Mucosa of stomach (tissue), 1 donor: ENCODE measurements around the gene FGF12.

ENCODE experiments used
- H3K27me3 ChIP-seq: one replicate; pipeline ENCODE4 v1.7.0; 2013; ENCODE audit warnings: mild to moderate bottlenecking, low read length; ENCODE audit not compliant: control insufficient read depth, insufficient read depth
- H3K36me3 ChIP-seq: one replicate; pipeline ENCODE4 v1.7.0; 2013; ENCODE audit warnings: low read length; ENCODE audit not compliant: control insufficient read depth, insufficient read depth
- H3K4me1 ChIP-seq: one replicate; pipeline ENCODE4 v1.7.0; 2013; ENCODE audit warnings: mild to moderate bottlenecking, low read length; ENCODE audit not compliant: control insufficient read depth, insufficient read depth
- H3K4me3 ChIP-seq: one replicate; pipeline ENCODE4 v1.7.0; 2013; ENCODE audit warnings: low read length
- H3K9ac ChIP-seq: one replicate; pipeline ENCODE4 v1.7.0; 2013; ENCODE audit warnings: mild to moderate bottlenecking, low read length, moderate library complexity
- H3K9me3 ChIP-seq: one replicate; pipeline ENCODE4 v1.7.0; 2013; ENCODE audit warnings: mild to moderate bottlenecking, low read length, moderate library complexity; ENCODE audit not compliant: control insufficient read depth
- donor health status: Pancreatic carcinoma.

The FGF12 gene

DNA sequence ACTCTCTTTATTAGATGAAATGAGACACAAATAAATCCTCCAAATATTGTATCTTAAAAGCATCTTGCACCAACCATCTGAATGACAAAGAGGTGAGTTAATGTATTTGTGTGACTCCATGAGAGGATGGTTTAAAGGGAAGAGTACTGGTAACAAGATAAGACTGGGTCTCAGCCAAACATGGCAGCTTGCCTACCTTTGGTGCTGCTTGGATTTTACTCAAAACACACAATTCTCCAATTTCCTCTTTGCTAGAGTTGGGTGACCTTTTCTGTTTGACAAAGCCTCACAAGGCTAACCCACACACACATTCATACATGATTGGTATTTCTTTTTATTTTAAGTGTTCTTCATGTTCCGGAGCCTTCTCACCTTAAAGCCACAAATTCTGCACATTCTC lies 506.4 kb downstream of the FGF12 start:
- H3K4me3 ChIP-seq = no peak overlapping the region
- no peaks in the 10 kb centered on the region for H3K27me3 ChIP-seq
- peaks cover 6% of the 10 kb centered on the region for H3K4me1 ChIP-seq

GRCh38 chr3:192219926-192220325 lies 507.4 kb downstream of the FGF12 start:
- Histone ChIP-seq H3K4me1 (peaks cover 6% of the 10 kb centered on the region), H3K4me3 (no peak overlapping the region), H3K9ac (no peak overlapping the region), H3K27me3 (no peaks in the 10 kb centered on the region), H3K9me3 (no peaks in the 10 kb centered on the region), H3K36me3 (no peaks in the 10 kb centered on the region)

More for the DNA sequence above, 506.4 kb downstream of the FGF12 start:
- no peaks in the 10 kb centered on the region for H3K36me3 ChIP-seq
- H3K9ac ChIP-seq = no peak overlapping the region
- no peaks in the 10 kb centered on the region for H3K9me3 ChIP-seq

GRCh38 chr3:192216067-192216466 lies 511.3 kb downstream of the FGF12 start:
- Histone ChIP-seq H3K36me3 (no peaks in the 10 kb centered on the region), H3K9ac (no peak overlapping the region), H3K27me3 (no peaks in the 10 kb centered on the region), H3K4me3 (no peak overlapping the region), H3K9me3 (no peaks in the 10 kb centered on the region), H3K4me1 (peaks cover 6% of the 10 kb centered on the region)

DNA sequence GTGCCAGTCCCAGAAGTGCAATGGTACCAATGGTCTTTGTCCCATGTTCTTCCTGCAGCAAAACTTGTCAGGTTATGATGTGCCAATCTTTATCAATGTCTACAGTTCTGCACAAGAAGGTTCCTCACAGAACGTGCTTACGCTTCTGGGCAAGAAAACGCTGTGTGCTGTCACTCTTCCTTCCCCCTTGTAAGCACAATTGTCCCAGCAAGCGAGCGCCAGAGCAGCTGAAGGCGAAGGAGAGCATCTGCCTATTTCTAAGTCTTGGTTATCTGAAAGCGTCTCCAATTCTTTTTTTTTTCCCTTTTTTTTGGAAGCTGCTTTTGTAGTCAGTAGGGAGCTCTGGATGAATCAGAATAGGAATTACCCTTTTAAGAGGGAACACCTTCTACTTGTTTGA lies 514.4 kb downstream of the FGF12 start:
- no peaks in the 10 kb centered on the region for H3K27me3 ChIP-seq
- no peak overlapping the region for H3K4me3 ChIP-seq
- H3K36me3 ChIP-seq = no peaks in the 10 kb centered on the region
- no peaks in the 10 kb centered on the region for H3K9me3 ChIP-seq
- no peak overlapping the region for H3K9ac ChIP-seq
- peaks cover 6% of the 10 kb centered on the region for H3K4me1 ChIP-seq

- Histone ChIP-seq H3K4me3 (no peak overlapping the region), H3K27me3 (no peaks in the 10 kb centered on the region), H3K36me3 (no peaks in the 10 kb centered on the region), H3K9me3 (no peaks in the 10 kb centered on the region), H3K4me1 (peaks cover 6% of the 10 kb centered on the region), H3K9ac (no peak overlapping the region)
Observed at GRCh38 chr3:192212335-192212734, 515.0 kb downstream of the FGF12 start.

- Histone ChIP-seq H3K9me3 (no peaks in the 10 kb centered on the region), H3K36me3 (no peaks in the 10 kb centered on the region), H3K9ac (no peak overlapping the region), H3K4me1 (no peaks in the 10 kb centered on the region), H3K4me3 (no peak overlapping the region), H3K27me3 (no peaks in the 10 kb centered on the region)
Observed at GRCh38 chr3:192207651-192208050, 519.7 kb downstream of the FGF12 start.

DNA sequence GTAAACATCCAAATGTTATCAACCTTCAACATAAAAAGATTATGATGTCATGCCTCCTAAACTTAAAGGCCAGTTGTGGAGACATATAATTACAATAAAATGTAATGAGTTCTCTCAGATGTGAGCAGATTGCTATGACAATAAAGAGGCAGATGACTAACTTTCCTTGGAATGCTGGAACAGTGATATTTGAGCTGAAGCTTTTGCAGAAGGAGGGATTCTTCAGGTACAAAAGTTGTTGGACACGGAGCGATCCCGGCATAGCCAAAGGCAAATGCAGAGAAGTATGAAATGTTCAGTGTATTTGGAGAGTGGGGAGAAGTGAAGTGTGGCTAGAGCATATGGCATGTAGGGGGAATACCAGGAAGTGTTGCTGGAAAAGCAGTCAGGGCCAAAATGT lies 520.1 kb downstream of the FGF12 start:
- no peaks in the 10 kb centered on the region for H3K36me3 ChIP-seq
- H3K4me1 ChIP-seq = no peaks in the 10 kb centered on the region
- no peaks in the 10 kb centered on the region for H3K27me3 ChIP-seq
- H3K9me3 ChIP-seq = no peaks in the 10 kb centered on the region
- H3K9ac ChIP-seq = no peak overlapping the region
- H3K4me3 ChIP-seq = no peak overlapping the region

- no peak overlapping the region for H3K9ac ChIP-seq
- H3K4me1 ChIP-seq = no peaks in the 10 kb centered on the region
- no peaks in the 10 kb centered on the region for H3K9me3 ChIP-seq
- H3K4me3 ChIP-seq = no peak overlapping the region
- H3K27me3 ChIP-seq = no peaks in the 10 kb centered on the region
- H3K36me3 ChIP-seq = no peaks in the 10 kb centered on the region
Observed at GRCh38 chr3:192194085-192194484, 533.3 kb downstream of the FGF12 start.

GRCh38 chr3:192188218-192188835 lies 539.0 kb downstream of the FGF12 start:
- Histone ChIP-seq H3K36me3 (no peaks in the 10 kb centered on the region), H3K9me3 (no peaks in the 10 kb centered on the region), H3K27me3 (no peaks in the 10 kb centered on the region), H3K4me3 (no peak overlapping the region), H3K4me1 (no peaks in the 10 kb centered on the region), H3K9ac (no peak overlapping the region)

DNA sequence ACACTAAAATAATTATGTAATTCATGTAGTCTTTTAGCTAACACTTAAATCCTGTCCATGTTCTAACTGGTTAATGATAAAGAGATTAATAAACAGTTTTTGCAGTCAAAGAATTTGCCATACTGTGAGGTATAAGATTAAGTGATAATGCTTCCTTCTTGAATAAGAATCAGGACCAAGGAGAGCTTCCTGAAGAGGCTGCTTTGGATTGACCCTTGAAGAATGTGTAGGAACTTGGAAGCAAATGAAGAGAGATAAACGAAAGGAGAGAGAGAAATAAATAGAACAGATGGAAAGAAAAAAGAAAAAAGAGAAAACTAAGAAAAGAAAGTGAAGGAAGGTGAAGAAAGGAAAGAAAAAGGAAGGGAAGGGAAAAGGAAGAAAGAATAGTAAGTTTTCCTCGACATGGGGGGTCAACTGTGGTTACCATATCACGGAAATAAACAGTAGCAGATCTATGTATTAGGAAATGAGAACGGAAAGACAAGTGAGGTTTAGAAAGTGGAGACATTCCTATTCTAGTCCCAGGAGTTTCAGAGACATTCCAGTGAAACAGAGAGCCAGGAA lies 539.8 kb downstream of the FGF12 start:
- no peak overlapping the region for H3K9ac ChIP-seq
- no peak overlapping the region for H3K4me3 ChIP-seq
- H3K27me3 ChIP-seq = no peaks in the 10 kb centered on the region
- H3K36me3 ChIP-seq = no peaks in the 10 kb centered on the region
- H3K4me1 ChIP-seq = no peaks in the 10 kb centered on the region
- H3K9me3 ChIP-seq = no peaks in the 10 kb centered on the region

GRCh38 chr3:192186498-192186897 lies 540.8 kb downstream of the FGF12 start:
- no peaks in the 10 kb centered on the region for H3K4me1 ChIP-seq

DNA sequence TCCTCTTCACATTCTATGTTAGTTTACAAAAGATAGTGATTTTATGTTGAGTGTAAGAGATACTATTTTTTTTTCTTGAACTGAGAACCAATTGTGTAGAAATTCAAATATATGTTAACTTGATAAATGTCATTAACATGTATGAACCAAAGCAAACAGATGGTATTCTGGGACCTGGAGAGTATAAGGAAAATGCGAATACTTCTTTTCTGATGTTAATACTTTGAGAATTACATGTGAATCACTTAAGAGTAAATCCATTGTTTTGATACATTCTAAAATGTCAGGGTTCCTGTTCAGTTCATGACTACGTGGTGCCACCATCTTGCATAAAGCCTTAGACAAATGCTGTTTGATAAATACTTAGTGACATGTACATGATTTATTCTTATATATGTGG lies 541.3 kb downstream of the FGF12 start:
- H3K27me3 ChIP-seq = no peaks in the 10 kb centered on the region
- H3K9ac ChIP-seq = no peak overlapping the region
- H3K4me3 ChIP-seq = no peak overlapping the region
- no peaks in the 10 kb centered on the region for H3K36me3 ChIP-seq
- no peaks in the 10 kb centered on the region for H3K9me3 ChIP-seq
- H3K4me1 ChIP-seq = no peaks in the 10 kb centered on the region

More at GRCh38 chr3:192186498-192186897, 540.8 kb downstream of the FGF12 start:
- Histone ChIP-seq H3K9me3 (no peaks in the 10 kb centered on the region), H3K27me3 (no peaks in the 10 kb centered on the region), H3K9ac (no peak overlapping the region), H3K4me3 (no peak overlapping the region), H3K36me3 (no peaks in the 10 kb centered on the region)

- Histone ChIP-seq H3K36me3 (no peaks in the 10 kb centered on the region), H3K27me3 (no peaks in the 10 kb centered on the region), H3K9me3 (no peaks in the 10 kb centered on the region), H3K4me1 (no peaks in the 10 kb centered on the region), H3K9ac (no peak overlapping the region), H3K4me3 (no peak overlapping the region)
Observed at GRCh38 chr3:192183109-192183508, 544.2 kb downstream of the FGF12 start.
